RPMI8226 (cell line): ENCODE results near the gene ODAD4.

Experiments used
- DNase-seq: peaks from one replicate; pipeline ENCODE4 v3.0.0-alpha.2; 2015

The ODAD4 gene

DNA sequence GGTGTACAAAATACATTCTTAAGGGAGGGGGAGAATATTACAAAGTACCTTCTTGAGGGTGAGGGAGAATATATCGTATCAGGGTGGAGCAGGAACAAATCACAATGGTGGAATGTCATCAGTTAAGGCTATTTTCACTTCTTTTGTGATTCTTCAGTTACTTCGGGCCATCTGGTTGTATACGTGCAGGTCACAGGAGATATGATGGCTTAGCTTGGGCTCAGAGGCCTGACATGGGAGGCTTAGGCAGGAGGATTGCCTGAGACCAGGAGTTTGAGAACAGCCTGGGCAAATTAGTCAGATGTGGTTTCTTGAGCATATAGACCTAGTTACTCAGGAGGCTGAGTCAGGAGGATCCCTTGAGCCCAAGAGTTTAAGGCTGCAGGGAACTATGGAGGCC, 13.1 kb downstream of the ODAD4 start:
- DNase-seq, result no peak

DNA sequence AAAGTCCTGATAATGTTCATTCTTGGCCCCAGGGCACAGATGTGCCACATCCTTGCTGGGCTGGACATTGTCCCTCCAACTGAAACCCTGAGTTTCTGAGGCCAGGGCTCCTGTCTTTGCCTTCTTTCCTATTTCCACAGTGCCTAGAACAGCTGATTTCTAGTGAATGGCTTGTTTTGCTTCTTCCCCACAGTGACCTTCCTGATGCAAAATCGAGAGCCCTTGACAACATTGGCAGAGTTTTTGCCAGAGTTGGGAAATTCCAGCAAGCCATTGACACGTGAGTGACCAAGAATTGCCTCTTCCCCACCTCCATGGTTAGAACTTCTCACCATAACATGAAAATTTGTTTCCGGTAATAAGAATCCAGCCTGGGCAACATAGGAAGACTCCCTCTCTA, 14.5 kb downstream of the ODAD4 start:
- no peak for DNase-seq

DNA sequence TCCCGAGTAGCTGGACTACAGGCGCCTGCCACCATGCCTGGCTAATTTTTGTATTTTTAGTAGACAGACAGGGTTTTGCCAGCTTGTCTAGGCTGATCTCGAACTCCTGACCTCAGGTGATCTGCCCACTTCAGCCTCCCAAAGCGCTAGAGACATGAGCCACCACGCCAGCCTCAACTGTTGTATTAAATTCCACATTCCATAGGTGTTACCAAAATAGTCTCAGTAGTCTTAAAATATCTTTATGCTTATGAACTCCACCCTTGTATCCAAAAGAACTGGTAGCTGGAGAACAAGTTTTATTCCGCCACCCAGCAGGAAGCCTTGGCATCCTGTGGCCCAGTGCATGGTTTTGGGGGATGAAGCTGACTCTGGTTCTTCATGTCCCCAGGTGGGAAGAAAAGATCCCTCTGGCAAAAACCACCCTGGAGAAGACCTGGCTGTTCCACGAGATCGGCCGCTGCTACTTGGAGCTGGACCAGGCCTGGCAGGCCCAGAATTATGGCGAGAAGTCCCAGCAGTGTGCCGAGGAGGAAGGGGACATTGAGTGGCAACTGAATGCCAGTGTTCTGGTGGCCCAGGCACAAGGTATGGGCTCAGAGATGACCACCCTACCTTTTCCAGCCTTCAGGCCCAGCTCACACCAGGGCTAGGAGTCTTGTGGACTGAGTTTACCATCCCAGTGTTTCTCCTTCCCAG, 18.5 kb downstream of the ODAD4 start:
- no peak for DNase-seq

DNA sequence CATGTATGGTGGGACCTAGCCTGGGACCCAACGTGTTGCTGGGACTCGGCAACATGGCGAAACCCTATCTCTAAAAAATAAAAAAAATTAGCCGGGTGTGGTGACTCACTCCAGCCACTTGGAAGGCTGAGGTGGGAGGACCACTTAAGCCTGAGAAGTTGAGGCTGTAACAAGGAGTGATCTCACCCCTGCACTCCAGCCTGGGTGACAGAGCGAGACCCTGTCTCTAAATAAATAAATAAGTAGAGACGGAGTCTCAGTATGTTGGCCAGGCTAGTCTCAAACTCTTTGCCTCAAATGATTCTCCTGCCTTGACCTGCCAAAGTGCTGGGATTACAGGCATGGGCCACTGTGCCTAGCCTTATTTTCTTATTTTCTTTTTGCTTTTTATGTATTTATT, 26.1 kb downstream of the ODAD4 start:
- no peak for DNase-seq

DNA sequence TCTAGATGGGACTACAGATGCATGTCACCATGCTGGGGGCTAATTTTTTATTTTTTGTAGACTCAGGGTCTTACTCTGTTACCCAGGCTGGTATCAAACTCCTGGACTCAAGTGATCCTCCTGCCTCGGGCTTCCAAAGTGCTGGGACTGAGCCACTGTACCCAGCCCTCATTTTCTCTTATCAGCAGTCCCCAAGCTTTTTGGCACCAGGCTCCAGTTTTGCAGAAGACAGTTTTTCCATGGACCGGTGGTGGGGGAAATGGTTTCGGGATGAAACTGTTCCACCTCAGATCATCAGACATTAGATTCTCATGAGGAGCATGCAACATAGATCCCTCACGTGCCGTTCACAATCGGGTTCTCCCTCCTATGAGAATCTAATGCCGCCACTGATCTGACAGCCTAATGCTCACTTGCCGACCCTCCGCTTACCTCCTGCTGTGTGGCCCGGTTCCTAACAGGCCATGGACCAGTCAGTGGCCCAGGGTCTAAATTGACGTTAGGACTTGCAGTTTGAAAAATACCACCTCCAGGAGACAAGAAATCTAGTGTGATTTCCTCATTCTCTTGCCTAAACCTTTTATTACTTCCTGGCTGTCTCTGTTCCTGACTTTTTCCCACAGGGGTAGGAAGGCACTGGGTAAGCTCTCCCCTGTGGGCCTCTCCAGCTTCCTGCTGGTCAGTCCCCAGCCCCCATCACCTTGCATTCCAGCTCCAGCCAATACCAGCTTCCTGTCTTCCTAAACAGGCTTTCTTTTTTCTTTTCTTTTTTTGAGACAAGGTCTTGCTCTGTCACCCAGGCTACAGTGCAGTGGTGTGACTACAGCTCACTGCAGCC, 26.8 kb downstream of the ODAD4 start:
- no peak for DNase-seq

DNA sequence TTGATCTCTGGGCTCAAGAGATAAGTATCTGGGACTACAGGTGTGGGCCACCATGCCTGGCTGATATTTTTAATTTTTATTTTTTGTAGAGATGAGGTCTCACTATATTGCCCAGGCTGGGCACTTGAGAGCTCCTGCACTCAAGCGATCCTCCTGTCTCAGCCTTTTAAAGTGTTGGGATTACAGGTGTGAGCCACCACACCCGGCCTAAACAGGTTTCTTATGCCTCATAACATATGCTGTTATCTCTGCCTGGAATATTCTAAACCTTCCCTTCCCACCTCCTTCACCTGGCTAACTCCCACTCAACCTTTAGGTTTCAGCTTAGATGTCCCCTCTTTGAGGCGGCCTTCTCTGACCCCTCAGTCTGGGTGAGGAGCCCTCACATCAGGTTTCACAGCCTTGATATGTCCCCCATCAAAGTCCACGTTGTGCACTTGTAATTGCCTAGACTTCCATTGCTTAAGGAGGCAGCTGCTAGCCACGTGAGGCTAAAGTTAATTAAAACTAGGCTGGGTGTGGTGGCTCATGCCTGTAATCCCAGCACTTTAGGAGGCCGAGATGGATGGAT, 27.5 kb downstream of the ODAD4 start:
- DNase-seq, result no peak

DNA sequence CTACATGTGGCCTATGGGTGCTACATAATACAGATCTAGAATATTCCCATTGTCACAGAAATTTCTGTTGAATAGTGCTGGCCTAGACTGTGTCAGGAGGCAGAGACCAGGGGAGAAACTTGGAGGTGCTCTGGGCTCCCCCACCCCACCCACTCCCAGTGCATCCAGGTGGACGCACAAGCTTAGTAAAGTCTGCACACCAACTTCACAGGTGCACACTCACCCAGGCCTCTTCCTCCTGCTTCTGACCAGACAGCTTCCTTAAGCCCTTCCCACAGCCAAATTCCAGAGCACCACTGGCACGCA, 28.6 kb downstream of the ODAD4 start:
- DNase-seq, result no peak

DNA sequence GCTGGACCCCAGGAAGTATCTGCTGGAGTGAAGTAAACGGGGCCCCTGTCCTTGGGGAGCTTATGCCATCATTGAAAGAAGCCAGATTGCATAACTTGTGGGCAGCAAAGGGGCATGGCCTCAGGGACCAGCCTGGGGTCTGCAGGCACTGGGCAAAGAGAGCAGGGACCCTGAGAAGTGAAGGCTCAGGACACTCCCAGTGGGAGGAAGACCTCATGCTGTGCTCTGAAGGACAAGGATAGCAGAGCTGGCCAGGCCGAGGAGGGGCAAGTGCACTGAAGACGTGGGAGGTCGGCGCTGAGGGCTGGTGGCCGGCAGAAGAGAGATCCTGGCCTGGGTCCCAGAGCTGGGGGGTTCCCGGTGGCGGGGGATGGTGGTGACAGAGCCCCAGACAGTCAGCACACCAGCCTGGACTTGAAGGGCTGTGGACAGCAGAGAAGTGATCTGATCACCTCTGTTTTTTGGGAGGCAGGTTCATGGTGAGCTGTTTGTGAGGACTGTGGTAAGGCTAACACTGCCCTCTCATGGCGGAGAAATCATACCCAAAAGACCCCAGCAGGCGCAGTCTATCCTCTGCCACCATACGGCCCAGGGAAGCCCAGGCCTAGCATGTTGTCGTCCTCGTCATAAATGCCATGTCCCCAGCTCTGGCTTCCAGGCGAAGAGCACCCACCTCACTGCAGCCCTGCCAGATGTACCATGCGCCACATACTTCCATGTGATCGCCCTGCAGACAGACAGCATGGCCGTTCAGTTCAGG, 29.1 kb downstream of the ODAD4 start:
- DNase-seq, result peak; percentile 42

DNA sequence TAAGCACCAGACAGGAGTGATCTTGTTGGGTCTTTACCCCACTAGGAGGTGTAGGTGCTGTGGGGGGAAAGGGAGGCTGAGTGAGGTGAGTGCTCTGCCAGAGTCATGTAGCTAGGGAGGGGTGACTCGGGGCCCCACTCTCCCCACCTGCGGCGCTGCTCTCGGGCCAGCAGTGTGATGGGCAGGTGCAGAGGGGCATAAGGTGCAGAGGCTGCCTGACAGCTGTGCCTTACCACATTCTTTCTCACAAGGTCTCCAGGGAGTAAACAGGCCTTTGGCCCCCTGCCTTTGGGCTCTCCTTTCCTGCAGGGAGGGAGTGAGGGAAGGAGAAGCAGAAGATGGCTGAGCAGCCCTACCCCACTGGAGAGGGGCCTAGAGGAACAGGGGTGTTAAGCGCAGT, 31.7 kb downstream of the ODAD4 start:
- peak; percentile 86 for DNase-seq

DNA sequence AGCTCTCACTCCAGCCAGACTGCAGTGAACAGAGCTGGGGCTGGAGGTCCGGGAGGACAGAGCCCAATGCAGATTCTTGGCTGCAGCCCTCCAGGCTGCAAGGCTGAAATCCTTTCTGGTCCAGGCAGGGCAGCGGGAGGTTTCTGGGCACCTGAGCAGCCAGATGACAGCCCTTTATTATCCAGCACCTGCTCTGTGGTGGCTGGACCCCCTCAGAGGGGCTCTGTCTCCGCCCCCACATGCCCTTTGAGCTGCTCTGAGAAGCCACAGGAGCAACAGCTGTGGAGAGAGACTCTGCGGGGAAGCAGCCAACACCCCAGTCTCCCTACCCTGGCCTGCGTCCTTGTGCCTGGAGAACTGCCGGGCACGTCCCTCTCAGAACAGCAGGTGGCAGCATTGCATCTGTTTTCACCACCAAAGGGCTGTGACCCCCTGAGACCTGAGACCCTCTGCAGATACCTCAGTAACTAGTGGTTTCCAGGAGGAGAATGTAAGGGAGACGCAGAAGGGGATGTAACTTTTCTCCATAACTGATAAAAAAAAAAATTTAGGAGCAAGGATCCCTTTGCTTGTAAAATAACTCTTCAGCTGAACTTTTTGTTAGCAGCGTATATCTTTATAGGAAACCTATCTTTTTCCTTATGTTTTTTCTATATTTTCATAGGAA, 32.5 kb downstream of the ODAD4 start:
- peak; percentile 85 for DNase-seq

DNA sequence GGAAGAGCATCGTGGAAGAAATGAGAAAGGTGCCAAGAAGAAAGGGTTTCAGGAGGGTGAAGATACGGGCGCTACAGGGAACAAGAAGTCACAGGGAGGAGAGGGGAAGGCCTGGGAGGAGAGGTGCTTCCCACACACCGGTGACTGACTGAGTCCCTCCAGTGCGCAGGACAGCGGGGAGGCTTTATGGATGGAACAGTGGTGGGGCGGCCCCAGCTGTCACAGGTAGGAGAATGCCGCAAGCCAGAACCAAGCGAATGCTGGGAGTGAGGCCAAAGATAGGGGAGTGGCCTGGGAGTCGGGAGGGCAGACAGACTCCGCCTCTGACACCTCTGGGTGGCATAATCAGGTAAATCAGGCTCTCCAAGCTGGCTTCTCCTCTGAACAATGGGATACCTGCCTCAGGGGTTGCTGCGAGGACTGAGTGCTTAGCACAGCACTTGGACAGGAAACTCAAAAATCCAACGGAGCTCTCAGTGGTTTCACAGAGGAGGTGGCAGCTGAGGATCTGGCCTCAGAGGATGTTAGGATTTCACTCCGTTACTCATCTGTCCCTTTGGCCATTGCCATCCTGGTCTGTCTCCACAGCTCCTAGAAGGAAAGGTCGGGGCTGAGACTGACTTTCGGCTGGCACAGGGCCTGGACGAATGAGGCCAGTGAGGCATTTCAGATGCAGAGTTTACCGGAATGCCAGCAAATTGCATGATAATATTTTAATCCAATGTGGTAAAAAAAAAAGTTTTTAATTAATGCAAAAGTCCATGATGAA, 35.5 kb downstream of the ODAD4 start:
- peak; percentile 93 for DNase-seq

DNA sequence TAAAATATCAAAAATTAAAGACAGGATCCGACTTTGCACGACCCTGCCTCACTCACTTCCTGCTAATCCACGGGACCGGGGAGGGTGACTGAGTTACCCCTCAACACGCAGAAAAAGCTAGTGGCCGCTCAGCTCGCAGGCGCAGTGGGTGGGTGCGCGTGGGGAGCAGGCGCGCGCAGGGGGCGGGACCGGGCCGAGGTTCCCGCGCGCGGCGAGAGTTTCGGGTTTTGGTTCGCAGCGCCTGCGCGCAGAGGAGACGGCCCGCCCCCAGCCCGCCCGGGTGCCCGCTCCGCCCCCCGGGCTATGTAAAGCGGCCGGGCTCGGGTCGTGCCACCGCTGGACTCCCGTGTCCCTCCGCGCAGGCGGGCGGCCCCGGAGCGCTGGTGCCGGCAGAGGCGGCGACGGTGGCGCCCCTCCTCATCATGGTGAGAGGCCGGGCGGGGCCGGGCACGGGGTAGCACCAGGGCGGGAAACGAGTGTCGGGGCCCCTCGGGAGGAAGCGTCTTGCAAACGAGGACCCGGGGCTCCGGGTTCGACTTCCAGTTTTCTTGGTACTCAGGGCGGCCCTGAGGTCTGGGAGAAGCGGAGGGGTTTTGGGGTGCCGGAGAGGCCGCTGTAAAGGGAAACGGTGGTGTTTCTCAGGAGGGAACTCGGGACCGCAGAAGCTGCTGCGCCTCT, 36.2 kb downstream of the ODAD4 start, which contains the start of gene CNP:
CNP (plus strand) TSS at position 333 of the 678 bp plus-strand sequence; CDS start at position 423, 90 bp downstream.
- peak; percentile 92 for DNase-seq

DNA sequence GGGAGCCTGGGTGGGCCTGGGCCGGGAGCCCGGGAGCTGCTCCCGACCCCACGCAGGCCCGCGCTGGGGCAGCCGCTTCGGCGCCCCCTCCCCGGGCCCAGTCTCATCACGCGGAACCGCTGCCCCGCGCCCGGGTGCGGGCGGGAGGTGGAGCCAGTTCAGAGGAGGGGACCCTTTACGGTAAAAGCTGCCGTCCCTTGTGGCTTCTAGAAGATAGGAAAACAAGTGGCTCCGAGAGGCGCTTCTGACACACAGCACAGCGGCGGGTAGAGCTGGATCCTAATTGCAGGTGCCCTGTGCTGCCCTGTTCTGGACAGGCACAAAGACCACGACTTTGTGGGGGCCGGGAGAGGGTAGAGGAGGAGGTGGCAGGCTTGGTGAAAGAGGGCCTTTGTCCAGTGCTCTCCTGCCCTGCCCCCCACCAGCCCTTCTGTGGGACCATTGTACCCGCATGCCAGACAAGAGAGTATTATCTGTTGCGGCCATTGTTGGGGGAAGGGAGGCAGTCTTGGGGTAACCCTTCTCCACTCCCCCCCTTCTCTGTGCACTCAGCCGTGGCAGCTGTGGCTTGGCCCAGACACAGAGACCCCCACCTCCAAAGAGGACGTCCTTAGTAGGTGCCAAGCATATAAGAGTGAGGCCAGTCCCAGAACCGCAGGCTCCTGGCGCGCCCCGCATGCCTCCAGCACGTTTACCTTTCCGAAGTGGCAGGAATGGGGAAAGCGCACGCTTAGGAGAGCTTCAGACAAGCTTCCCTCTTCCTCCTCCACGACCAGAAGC, 36.9 kb downstream of the ODAD4 start:
- peak; percentile 37 for DNase-seq

DNA sequence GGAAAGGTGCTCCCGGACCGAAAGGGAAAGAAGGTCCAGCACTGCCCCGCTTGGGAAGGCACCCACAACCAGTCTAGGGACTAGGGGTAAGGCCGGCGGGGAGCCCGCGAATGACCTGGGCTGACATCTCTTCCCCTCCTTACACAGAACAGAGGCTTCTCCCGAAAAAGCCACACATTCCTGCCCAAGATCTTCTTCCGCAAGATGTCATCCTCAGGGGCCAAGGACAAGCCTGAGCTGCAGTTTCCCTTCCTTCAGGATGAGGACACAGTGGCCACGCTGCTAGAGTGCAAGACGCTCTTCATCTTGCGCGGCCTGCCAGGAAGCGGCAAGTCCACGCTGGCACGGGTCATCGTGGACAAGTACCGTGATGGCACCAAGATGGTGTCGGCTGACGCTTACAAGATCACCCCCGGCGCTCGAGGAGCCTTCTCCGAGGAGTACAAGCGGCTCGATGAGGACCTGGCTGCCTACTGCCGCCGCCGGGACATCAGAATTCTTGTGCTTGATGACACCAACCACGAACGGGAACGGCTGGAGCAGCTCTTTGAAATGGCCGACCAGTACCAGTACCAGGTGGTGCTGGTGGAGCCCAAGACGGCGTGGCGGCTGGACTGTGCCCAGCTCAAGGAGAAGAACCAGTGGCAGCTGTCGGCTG, 37.6 kb downstream of the ODAD4 start:
- no peak for DNase-seq

DNA sequence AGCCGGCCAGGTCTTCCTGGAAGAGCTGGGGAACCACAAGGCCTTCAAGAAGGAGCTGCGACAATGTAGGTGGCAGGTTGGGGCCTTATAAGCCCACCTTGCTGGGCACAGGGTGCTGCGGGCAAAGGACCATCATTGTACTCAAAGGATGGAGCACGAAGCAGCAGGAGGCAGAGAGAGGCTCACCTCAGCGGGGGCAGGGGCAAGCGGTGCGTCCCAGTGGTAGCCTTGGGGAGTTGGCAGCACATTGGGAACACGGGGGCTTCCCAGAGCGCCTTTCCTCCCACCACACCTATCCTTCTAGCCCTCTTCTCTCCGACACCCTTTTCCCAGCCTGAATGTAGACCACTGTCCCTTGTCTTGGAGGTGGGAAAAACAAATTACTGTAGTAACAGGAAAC, 38.3 kb downstream of the ODAD4 start:
- no peak for DNase-seq

DNA sequence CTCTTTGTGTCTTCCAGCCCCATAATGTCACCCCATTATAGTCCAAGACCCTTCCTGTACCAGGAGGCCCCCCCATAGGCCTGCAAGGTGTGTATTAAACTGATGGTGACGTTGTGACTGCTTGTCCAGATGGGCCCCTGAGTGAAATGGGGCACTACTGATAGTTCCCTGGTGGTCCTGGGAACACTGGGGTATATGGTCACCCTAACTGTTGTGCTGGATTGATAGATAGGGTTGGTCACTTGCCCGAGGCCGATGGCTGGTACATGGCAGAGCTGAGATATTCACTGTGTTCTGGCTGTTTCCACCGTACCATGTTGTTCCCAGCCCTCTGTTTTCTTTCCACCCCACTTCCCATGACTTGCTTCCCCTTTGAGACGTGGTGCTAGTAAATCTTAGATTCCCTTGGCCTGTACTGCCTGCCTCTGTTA, 40.5 kb downstream of the ODAD4 start:
- no peak for DNase-seq

DNA sequence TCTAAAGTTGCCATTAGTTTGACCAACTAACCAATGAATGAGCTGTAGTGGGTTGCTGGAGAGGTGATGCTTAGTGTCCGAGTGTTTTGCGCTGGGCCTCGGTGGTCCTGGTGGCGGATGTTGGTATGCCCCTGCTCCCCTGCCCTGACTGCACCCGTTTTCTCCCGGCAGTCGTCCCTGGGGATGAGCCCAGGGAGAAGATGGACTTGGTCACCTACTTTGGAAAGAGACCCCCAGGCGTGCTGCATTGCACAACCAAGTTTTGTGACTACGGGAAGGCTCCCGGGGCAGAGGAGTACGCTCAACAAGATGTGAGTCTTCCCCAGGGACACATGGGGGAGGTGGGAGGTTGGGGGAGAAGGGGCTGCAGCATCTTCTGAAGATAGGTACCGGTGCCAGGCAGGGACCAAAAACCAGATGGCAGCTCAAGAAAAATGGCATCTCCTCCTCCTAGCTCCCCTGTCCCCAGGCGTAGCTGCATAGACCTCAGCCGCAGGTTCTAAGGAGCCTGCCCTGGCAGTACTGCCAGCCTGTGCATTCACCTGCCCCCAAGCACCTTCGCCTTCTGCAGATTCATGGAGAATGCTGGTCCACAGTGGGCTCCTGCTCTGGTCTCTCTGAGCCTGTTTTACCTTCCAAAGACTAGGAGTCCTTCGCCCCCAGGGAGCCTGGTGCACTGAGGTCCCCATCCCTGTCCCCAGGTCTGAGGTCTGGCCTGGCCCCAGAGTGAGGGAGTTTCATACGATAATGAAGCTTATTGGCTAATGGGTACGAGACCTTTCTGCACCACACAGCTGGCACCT, 41.5 kb downstream of the ODAD4 start:
- DNase-seq, result no peak

DNA sequence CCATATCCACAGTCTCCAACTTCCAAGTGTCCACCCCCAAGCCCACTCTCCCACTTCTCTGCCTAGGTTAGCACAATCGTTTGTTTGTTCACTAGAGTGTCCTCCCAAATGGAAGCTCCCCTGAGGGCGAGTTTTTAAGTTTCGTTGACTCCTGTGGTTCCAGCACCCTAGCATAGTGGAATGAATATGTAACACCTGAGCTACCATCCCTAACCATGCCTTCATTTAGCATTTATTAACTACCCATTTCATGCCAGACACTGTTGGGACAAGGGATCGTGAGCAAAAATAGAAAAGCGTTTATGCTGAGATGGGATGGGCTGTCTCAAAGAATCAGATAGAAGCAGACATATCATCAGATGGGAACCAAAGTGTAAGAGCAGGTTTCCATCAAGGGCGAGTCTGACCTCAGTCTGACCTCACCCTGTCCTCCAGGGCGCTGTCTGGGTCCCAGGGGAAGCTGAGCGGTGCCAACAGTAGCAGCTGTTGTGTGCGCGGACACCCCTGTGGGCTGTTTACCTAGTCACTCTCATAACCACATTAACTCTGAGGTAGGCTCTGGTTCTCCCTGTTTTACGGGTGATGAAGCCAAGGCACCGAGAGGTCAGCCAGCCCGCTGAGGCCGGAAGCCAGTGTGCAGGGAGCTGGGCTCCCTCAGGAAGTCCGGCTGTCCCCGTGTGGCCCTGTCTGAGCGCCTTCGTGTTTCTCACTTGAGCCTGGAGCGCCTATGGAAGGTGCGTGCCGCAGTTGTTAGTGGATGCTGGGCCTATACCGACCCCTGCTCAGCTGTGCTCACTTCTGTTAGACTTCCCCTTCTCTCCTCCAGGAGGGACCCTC, 42.4 kb downstream of the ODAD4 start:
- DNase-seq, result no peak
